RKO (cell line): ENCODE measurements around the gene LZTFL1.

ENCODE experiments used
- DNase-seq: peaks from one replicate; pipeline ENCODE4 v3.0.0-alpha.2; 2016; ENCODE audit warnings: low spot score

Gene LZTFL1

GRCh38 chr3:45807681-45808540 lies 34.0 kb downstream of the LZTFL1 start:
- no peak for DNase-seq

- no peak for DNase-seq
These were observed 34.8 kb downstream of the LZTFL1 start for GRCh38 chr3:45807133-45807532.

GRCh38 chr3:45806072-45806471 lies 35.8 kb downstream of the LZTFL1 start:
- DNase-seq, result no peak

- no peak for DNase-seq
These were observed 38.5 kb downstream of the LZTFL1 start for GRCh38 chr3:45803252-45803935.

GRCh38 chr3:45802146-45802545 lies 39.8 kb downstream of the LZTFL1 start:
- DNase-seq, result no peak

GRCh38 chr3:45800611-45801010 lies 41.3 kb downstream of the LZTFL1 start:
- DNase-seq, result no peak

GRCh38 chr3:45799586-45799985 lies 42.3 kb downstream of the LZTFL1 start:
- DNase-seq, result no peak

GRCh38 chr3:45798034-45798433 lies 43.9 kb downstream of the LZTFL1 start:
- no peak for DNase-seq

- DNase-seq, result no peak
These were observed 44.8 kb downstream of the LZTFL1 start for GRCh38 chr3:45796902-45797637.

- DNase-seq, result no peak
These were observed 45.8 kb downstream of the LZTFL1 start, which contains the start of gene SLC6A20 for GRCh38 chr3:45795882-45796765. Gene SLC6A20, minus strand, starts transcription at chr3:45796536. Its CDS starts 117 bp downstream, at chr3:45796419.

- no peak for DNase-seq
These were observed 46.4 kb downstream of the LZTFL1 start for GRCh38 chr3:45795509-45795881.

GRCh38 chr3:45794660-45795059 lies 47.3 kb downstream of the LZTFL1 start:
- DNase-seq, result no peak

GRCh38 chr3:45794177-45794560 lies 47.8 kb downstream of the LZTFL1 start:
- no peak for DNase-seq

- no peak for DNase-seq
These were observed 48.3 kb downstream of the LZTFL1 start for GRCh38 chr3:45793482-45794176.

- DNase-seq, result no peak
These were observed 49.3 kb downstream of the LZTFL1 start for GRCh38 chr3:45792516-45793172.

- no peak for DNase-seq
These were observed 49.9 kb downstream of the LZTFL1 start for GRCh38 chr3:45792036-45792435.

- DNase-seq, result no peak
These were observed 51.3 kb downstream of the LZTFL1 start for GRCh38 chr3:45790596-45790995.

- no peak for DNase-seq
These were observed 52.6 kb downstream of the LZTFL1 start for GRCh38 chr3:45789235-45789812.

- DNase-seq, result no peak
These were observed 54.4 kb downstream of the LZTFL1 start for GRCh38 chr3:45787551-45787950.
